Stimulated activated CD4-positive, alpha-beta T cell treated with anti-CD3 and anti-CD28 coated beads, Interleukin-4, amount 100 ng/mL, for 24 hours (primary cell): Measurements from ENCODE around the gene SPATS2L.

Source experiments
- DNase-seq: peaks from one replicate; pipeline ENCODE4 v3.0.0-alpha.2; 2020

SPATS2L gene

GRCh38 chr2:200475795-200476194 lies 169.3 kb downstream of the SPATS2L start:
- DNase-seq = no peak

GRCh38 chr2:200476836-200477235 lies 170.3 kb downstream of the SPATS2L start:
- no peak for DNase-seq

GRCh38 chr2:200477667-200478131 lies 171.2 kb downstream of the SPATS2L start:
- no peak for DNase-seq

GRCh38 chr2:200479692-200480265 lies 173.3 kb downstream of the SPATS2L start:
- no peak for DNase-seq

- no peak for DNase-seq
Measured at GRCh38 chr2:200482194-200482593, 175.7 kb downstream of the SPATS2L start.

GRCh38 chr2:200483729-200484198 lies 177.3 kb downstream of the SPATS2L start:
- DNase-seq = no peak

GRCh38 chr2:200484934-200485333 lies 178.4 kb downstream of the SPATS2L start:
- DNase-seq = no peak

GRCh38 chr2:200486529-200486928 lies 180.0 kb downstream of the SPATS2L start:
- DNase-seq = no peak

GRCh38 chr2:200488169-200488568 lies 181.7 kb downstream of the SPATS2L start:
- no peak for DNase-seq

- no peak for DNase-seq
Measured at GRCh38 chr2:200490001-200490400, 183.5 kb downstream of the SPATS2L start.

- DNase-seq = no peak
Measured at GRCh38 chr2:200492656-200493055, 186.2 kb downstream of the SPATS2L start.

- DNase-seq = no peak
Measured at GRCh38 chr2:200494048-200494447, 187.6 kb downstream of the SPATS2L start.

- no peak for DNase-seq
Measured at GRCh38 chr2:200496696-200497095, 190.2 kb downstream of the SPATS2L start.

- no peak for DNase-seq
Measured at GRCh38 chr2:200498402-200499162, 192.1 kb downstream of the SPATS2L start.

GRCh38 chr2:200502196-200502595 lies 195.7 kb downstream of the SPATS2L start:
- no peak for DNase-seq

GRCh38 chr2:200506679-200507078 lies 200.2 kb downstream of the SPATS2L start:
- no peak for DNase-seq

- DNase-seq = no peak
Measured at GRCh38 chr2:200507179-200507578, 200.7 kb downstream of the SPATS2L start.

GRCh38 chr2:200509235-200509611 lies 202.7 kb downstream of the SPATS2L start:
- DNase-seq = peak; percentile 6

- peak; percentile 92 for DNase-seq
Measured at GRCh38 chr2:200509612-200510433, 203.3 kb downstream of the SPATS2L start, which contains the start of gene KCTD18. Gene KCTD18 (minus strand): TSS chr2:200510068. CDS start chr2:200507016, 3,052 bp downstream.

- no peak for DNase-seq
Measured at GRCh38 chr2:200515155-200515554, 208.7 kb downstream of the SPATS2L start.

- no peak for DNase-seq
Measured at GRCh38 chr2:200523158-200523557, 216.7 kb downstream of the SPATS2L start.

- no peak for DNase-seq
Measured at GRCh38 chr2:200523604-200524003, 217.1 kb downstream of the SPATS2L start.

- no peak for DNase-seq
Measured at GRCh38 chr2:200525066-200525465, 218.6 kb downstream of the SPATS2L start.

- DNase-seq = no peak
Measured at GRCh38 chr2:200525551-200525881, 219.0 kb downstream of the SPATS2L start.
